Measurements from ENCODE around the gene TBC1D20. TPM values are rescaled to one million over a fixed set of nuclear protein-coding genes. Genes with fewer than 3 reads are reported as not detected.
"Not testable (repeated sequence)": the region's sequence is repeated elsewhere in the genome, so short reads cannot be mapped to it uniquely, and the experiment has no call there.

The TBC1D20 gene
- total RNA-seq = 10 to 100 TPM; 46.4 to 56.8 TPM

GRCh38 chr20:462199-462991, at the start of gene TBC1D20:
TSS of gene TBC1D20 (minus strand) at chr20:462533. CDS start at chr20:462405, 128 bp downstream.
- peak; percentile 96 to 98 for ATAC-seq

GRCh38 chr20:510328-511057, 48.2 kb upstream of the TBC1D20 start:
- not testable (repeated sequence) for H3K27me3 Mint-ChIP-seq; H3K4me3 Mint-ChIP-seq; H3K36me3 Mint-ChIP-seq; H3K9me3 Mint-ChIP-seq; DNase-seq (ENCODE audit: low spot score); ATAC-seq; H3K27ac Mint-ChIP-seq
- peaks cover 39 to 40% of the 10 kb centered on the region in 2 donors for H3K4me1 Mint-ChIP-seq (ENCODE audit: low read depth in 2 of 2)

More at GRCh38 chr20:462199-462991, at the start of gene TBC1D20:
- H3K9me3 Mint-ChIP-seq = no peaks in the 10 kb centered on the region
- H3K27me3 Mint-ChIP-seq = peaks cover 0 to 3% of the 10 kb centered on the region in 2 donors
- H3K4me1 Mint-ChIP-seq (ENCODE audit: low read depth in 2 of 2) = peaks cover 38 to 39% of the 10 kb centered on the region in 2 donors
- peak; percentile 91 for DNase-seq (ENCODE audit: low spot score)
- peak within 1 kb of the TSS; percentile 89 to 96 for H3K27ac Mint-ChIP-seq
- peaks cover 7% of the 10 kb centered on the region for H3K36me3 Mint-ChIP-seq
- H3K4me3 Mint-ChIP-seq = peak within 1 kb of the TSS; percentile 97

GRCh38 chr20:508364-508787, 46.0 kb upstream of the TBC1D20 start:
- not testable (repeated sequence) for H3K36me3 Mint-ChIP-seq; H3K27ac Mint-ChIP-seq; H3K9me3 Mint-ChIP-seq; H3K27me3 Mint-ChIP-seq; ATAC-seq; DNase-seq (ENCODE audit: low spot score); H3K4me3 Mint-ChIP-seq
- peaks cover 21 to 22% of the 10 kb centered on the region in 2 donors for H3K4me1 Mint-ChIP-seq (ENCODE audit: low read depth in 2 of 2)

DNA sequence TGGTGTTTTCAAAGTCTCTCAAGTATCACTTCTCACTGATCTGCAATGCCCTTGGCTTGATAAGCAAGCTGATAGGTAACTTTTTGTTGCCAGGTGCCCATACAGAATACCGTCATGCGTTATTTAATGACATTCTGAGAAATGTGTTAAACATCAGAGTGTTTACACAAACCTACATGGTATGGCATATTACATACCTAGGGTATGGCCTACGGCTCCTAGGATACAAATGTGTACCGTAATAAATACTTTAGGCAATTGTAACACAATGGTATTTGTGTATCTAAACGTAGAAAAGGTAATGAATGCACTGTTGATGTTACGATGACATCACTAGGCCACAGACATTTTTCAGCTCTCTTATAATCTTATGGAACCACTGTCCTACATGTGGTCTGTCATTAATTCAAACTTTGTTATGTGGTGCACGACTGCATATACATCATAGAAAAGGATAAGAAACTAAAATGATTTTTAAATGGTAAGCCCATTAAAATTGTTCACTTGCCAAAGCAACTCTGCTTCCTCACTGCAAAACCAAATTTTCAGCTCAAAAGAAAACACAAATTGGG, 45.5 kb upstream of the TBC1D20 start:
- H3K27me3 Mint-ChIP-seq = no peaks in the 10 kb centered on the region
- no peak for ATAC-seq

GRCh38 chr20:507006-507758, 44.8 kb upstream of the TBC1D20 start:
- H3K4me1 Mint-ChIP-seq (ENCODE audit: low read depth in 2 of 2) = peaks cover 17 to 22% of the 10 kb centered on the region in 2 donors
- ATAC-seq (no peak), DNase-seq (ENCODE audit: low spot score) (no peak)
- no peak overlapping the region for H3K4me3 Mint-ChIP-seq
- peaks cover 20% of the 10 kb centered on the region for H3K36me3 Mint-ChIP-seq
- peak overlapping the region in 1 of 2 donors; percentile 51 for H3K27ac Mint-ChIP-seq
- H3K27me3 Mint-ChIP-seq = no peaks in the 10 kb centered on the region
- no peaks in the 10 kb centered on the region for H3K9me3 Mint-ChIP-seq

More for the DNA sequence above, 45.5 kb upstream of the TBC1D20 start:
- Mint-ChIP-seq H3K27ac (no peak overlapping the region), H3K9me3 (no peaks in the 10 kb centered on the region), H3K36me3 (peaks cover 14% of the 10 kb centered on the region), H3K4me3 (no peak overlapping the region), H3K4me1 (ENCODE audit: low read depth in 2 of 2) (peaks cover 21% of the 10 kb centered on the region in 2 donors)
- DNase-seq (ENCODE audit: low spot score) = no peak

GRCh38 chr20:504632-505075, 42.3 kb upstream of the TBC1D20 start:
- DNase-seq (ENCODE audit: low spot score) (no peak), ATAC-seq (no peak)
- Mint-ChIP-seq H3K36me3 (peaks cover 23% of the 10 kb centered on the region), H3K9me3 (no peaks in the 10 kb centered on the region), H3K27ac (no peak overlapping the region), H3K4me3 (no peak overlapping the region), H3K27me3 (no peaks in the 10 kb centered on the region), H3K4me1 (ENCODE audit: low read depth in 2 of 2) (peaks cover 6 to 9% of the 10 kb centered on the region in 2 donors)

GRCh38 chr20:503048-503737, 40.9 kb upstream of the TBC1D20 start:
- Mint-ChIP-seq H3K4me1 (ENCODE audit: low read depth in 2 of 2) (peaks cover 4 to 6% of the 10 kb centered on the region in 2 donors), H3K36me3 (peaks cover 33% of the 10 kb centered on the region), H3K27ac (peak overlapping the region in 1 of 2 donors; percentile 2), H3K4me3 (no peak overlapping the region), H3K9me3 (no peaks in the 10 kb centered on the region), H3K27me3 (no peaks in the 10 kb centered on the region)
- DNase-seq (ENCODE audit: low spot score) (no peak), ATAC-seq (no peak)

DNA sequence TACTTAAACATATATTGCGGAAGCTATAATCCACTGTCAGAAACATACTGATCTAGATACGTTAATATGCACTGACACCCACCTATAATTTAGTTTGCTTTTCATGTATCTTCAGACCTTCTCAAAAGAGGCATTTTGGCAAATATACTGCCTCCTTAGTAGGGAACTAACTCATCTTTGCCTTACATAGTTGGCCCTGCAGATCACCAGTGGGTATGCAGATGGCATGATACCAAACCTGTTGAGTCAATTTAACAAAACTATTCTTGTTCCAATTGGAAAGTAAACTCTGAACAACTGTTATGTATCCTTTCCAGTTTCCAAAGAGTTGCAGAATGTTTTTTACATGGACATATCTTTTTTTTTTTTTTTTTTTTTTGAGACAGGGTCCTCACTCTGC, 35.6 kb upstream of the TBC1D20 start:
- DNase-seq (ENCODE audit: low spot score) = no peak
- H3K4me1 Mint-ChIP-seq (ENCODE audit: low read depth in 2 of 2) = peaks cover 0 to 4% of the 10 kb centered on the region in 2 donors
- no peak for ATAC-seq
- H3K36me3 Mint-ChIP-seq = peaks cover 32% of the 10 kb centered on the region
- no peaks in the 10 kb centered on the region for H3K27me3 Mint-ChIP-seq
- no peaks in the 10 kb centered on the region for H3K9me3 Mint-ChIP-seq
- H3K27ac Mint-ChIP-seq = no peak overlapping the region
- no peak overlapping the region for H3K4me3 Mint-ChIP-seq

- no peak for ATAC-seq
- H3K4me1 Mint-ChIP-seq (ENCODE audit: low read depth in 2 of 2) = no peaks in the 10 kb centered on the region
- peaks cover 21% of the 10 kb centered on the region for H3K36me3 Mint-ChIP-seq
- H3K9me3 Mint-ChIP-seq = no peaks in the 10 kb centered on the region
- no peak for DNase-seq (ENCODE audit: low spot score)
- no peaks in the 10 kb centered on the region for H3K27me3 Mint-ChIP-seq
- H3K27ac Mint-ChIP-seq = no peak overlapping the region
- no peak overlapping the region for H3K4me3 Mint-ChIP-seq
Observed at GRCh38 chr20:496126-496696, 33.9 kb upstream of the TBC1D20 start.

GRCh38 chr20:492159-492558, 29.8 kb upstream of the TBC1D20 start:
- H3K27me3 Mint-ChIP-seq = no peaks in the 10 kb centered on the region
- DNase-seq (ENCODE audit: low spot score) (no peak), ATAC-seq (no peak)
- no peak overlapping the region for H3K4me3 Mint-ChIP-seq
- no peak overlapping the region for H3K27ac Mint-ChIP-seq
- no peaks in the 10 kb centered on the region for H3K4me1 Mint-ChIP-seq (ENCODE audit: low read depth in 2 of 2)
- no peaks in the 10 kb centered on the region for H3K9me3 Mint-ChIP-seq
- peaks cover 30% of the 10 kb centered on the region for H3K36me3 Mint-ChIP-seq

DNA sequence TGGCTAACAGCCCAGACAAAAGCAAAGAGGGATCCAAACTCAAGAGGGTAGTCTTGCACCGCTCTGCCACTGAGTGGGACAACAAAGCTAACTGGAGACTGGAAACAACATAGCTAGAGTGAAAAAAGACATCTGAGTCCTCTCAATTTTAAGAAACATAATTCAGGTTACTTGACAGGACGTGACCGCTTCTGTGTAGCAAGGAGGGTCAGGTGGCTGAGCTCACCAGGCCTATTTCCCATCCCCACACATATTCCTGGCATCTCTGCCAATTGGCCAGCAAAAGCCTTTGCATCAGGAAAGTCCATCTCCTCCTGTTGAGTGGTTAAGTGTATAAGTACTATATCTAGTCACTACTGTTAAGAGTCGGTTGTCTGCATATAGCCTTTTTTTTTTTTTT, 25.3 kb upstream of the TBC1D20 start:
- ATAC-seq (no peak), DNase-seq (ENCODE audit: low spot score) (no peak)
- no peaks in the 10 kb centered on the region for H3K27me3 Mint-ChIP-seq
- no peaks in the 10 kb centered on the region for H3K9me3 Mint-ChIP-seq
- H3K36me3 Mint-ChIP-seq = peaks cover 41% of the 10 kb centered on the region
- no peaks in the 10 kb centered on the region for H3K4me1 Mint-ChIP-seq (ENCODE audit: low read depth in 2 of 2)
- no peak overlapping the region for H3K4me3 Mint-ChIP-seq
- no peak overlapping the region for H3K27ac Mint-ChIP-seq

DNA sequence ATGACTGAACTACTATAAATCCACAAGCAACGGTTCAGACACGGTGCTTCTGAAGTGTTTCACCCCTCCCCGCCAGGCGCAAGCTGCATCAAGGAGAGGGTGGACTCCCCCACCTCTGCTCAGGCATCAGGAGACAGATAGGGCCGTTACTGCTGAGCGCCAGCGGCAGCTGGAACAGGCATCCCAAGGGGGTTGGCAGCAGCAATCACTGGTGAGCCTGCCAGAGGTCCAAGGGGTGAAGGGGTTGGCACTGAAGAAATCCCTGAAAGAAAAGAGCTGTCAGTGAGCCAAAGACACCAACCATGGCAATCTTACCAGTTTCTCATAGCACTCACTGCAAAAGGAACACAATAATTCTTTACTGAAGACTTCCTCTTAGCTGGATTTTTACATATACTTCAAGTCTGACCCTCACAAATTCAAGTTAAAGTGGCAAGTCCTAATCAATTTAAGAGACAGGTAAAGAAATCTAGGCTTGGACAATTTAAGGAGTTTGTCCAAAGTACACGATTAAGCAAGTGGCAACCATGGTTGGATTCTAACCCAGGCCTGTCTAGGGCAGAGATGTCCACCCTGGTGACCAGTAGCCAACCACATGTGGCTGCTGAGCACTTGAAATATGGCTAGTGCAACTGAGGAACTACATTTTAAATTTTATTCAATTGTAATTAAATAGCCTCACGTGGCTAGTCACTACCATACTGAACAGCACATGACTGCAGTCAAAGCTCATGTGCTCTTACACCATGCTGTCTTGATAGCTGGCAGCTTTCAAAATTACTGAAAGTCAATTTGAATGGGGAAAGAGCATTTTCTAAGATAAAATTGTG, 21.7 kb upstream of the TBC1D20 start:
- Mint-ChIP-seq H3K9me3 (no peaks in the 10 kb centered on the region), H3K36me3 (peaks cover 41% of the 10 kb centered on the region)

More for the DNA sequence above, 21.7 kb upstream of the TBC1D20 start:
- Mint-ChIP-seq H3K4me1 (ENCODE audit: low read depth in 2 of 2) (peaks cover 3% of the 10 kb centered on the region in 2 donors), H3K27ac (no peak overlapping the region), H3K4me3 (no peak overlapping the region), H3K27me3 (no peaks in the 10 kb centered on the region)
- DNase-seq (ENCODE audit: low spot score) = no peak
- no peak for ATAC-seq
